Left ventricle myocardium inferior (tissue), 1 donor: ENCODE results near the gene LENEP. TPM values are rescaled to one million over a fixed set of nuclear protein-coding genes. Genes with fewer than 3 reads are reported as not detected.

Experiments
- DNase-seq: peaks from one replicate; pipeline ENCODE4 v3.0.0-alpha.2; 2020
- H3K27ac ChIP-seq: fragments of 200-600 bp; replicated peaks from 2 replicates; pipeline ENCODE4 v1.8.0; 2021
- H3K27me3 ChIP-seq: fragments of 200-600 bp; 2 replicates; pipeline ENCODE4 v1.8.0; 2021; ENCODE audit warnings: low read depth
- H3K36me3 ChIP-seq: fragments of 200-600 bp; 2 replicates; pipeline ENCODE4 v1.8.0; 2021
- H3K4me1 ChIP-seq: fragments of 200-600 bp; 2 replicates; pipeline ENCODE4 v1.8.0; 2021
- H3K4me3 ChIP-seq: fragments of 200-600 bp; 2 replicates; pipeline ENCODE4 v1.8.0; 2021; ENCODE audit warnings: mild to moderate bottlenecking, moderate library complexity
- H3K9me3 ChIP-seq: fragments of 200-600 bp; replicated peaks from 2 replicates; pipeline ENCODE4 v1.8.0; 2021
- CTCF ChIP-seq: fragments of 200-600 bp; IDR thresholded peaks from 2 replicates; pipeline ENCODE4 v1.8.0; 2021; ENCODE audit warnings: antibody characterized with exemption, mild to moderate bottlenecking, borderline replicate concordance
- intact Hi-C: fragments of 100-400 bp; cut with micrococcal nuclease; formaldehyde crosslinking; loops from one replicate; pipeline ENCODE4 v1.11.0; 2022
- total RNA-seq: library from RNA; stranded (reverse); fragmentation: NEBNext Ultra II Directional; extraction: Animal tissue kit (Norgen Biotek cat#: 25700); gene quantifications from one replicate; pipeline ENCODE4 v1.2.1, GENCODE V29; 2021
- donor health status: DM: no; HTN: yes; CAD: no; lungs with severe emphysema.

Gene LENEP
- total RNA-seq, 1 donor from 2014 or later: not detected

DNA sequence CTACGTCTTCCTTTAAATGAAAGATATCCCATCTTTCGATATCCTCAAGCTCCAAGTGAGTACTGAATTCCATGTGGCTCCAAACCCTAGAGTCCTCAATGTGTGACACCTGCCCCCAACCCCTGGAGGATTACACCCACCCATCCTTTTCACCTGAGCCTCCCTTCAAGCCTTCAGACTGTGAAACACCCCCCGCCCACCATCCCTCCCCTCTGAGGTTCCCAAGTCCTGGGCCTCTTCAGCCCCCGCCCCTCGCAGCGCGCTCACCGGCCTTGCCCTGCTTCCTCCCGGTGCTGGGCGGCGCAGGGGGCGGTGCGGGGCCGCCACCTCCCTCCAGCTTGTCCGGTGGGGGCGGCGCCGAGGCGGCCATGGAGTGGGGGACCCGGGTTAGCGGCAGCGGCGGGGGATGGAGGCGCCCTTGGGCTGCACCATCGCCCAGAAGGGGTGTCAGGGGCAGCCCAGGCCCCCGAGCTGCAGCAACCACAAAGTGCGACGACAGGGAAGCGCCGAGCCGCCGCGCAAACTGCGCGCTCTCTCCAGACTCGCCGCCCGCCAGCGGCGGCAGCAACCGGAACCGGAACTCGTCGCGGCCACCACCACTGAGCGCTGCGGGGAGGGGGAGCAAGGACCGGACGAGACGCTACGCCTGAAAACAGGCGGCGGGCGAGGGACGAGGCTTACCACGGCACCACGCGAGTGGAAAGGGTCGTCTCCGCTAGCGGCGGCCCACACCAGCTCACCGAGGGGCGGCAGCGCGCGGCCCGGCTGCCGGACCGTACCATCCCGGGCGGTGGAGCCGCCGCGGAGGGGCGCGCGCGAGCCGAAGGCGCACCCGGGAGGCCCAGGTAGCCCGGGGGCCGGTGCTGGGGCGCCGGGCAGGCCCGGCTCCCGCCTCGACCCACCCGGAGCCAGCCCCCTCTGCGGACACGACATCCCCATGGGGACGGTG lies 31.9 kb upstream of the LENEP start, which contains the start of gene PYGO2:
TSS of gene PYGO2 (minus strand) at position 576 of the 949 bp plus-strand sequence. CDS start at position 370, 206 bp downstream.
- Histone ChIP-seq H3K27me3 (no peaks in the 10 kb centered on the region), H3K36me3 (peaks cover 51% of the 10 kb centered on the region), H3K4me1 (peaks cover 51% of the 10 kb centered on the region), H3K9me3 (no peaks in the 10 kb centered on the region), H3K27ac (peak within 1 kb of the TSS; percentile 100), H3K4me3 (peak within 1 kb of the TSS; percentile 82)
- TF ChIP-seq CTCF: peak; percentile 71
- peak; percentile 83 for DNase-seq
- intact Hi-C loops: no loop called here

GRCh38 chr1:154962156-154962749 lies 31.1 kb upstream of the LENEP start:
- Histone ChIP-seq H3K27ac (peak overlapping the region; percentile 100), H3K9me3 (no peaks in the 10 kb centered on the region), H3K36me3 (peaks cover 58% of the 10 kb centered on the region), H3K4me1 (peaks cover 50% of the 10 kb centered on the region), H3K4me3 (peak overlapping the region; percentile 82), H3K27me3 (no peaks in the 10 kb centered on the region)
- no peak for DNase-seq
- no peak for TF ChIP-seq CTCF
- intact Hi-C loops: no loop called here

- H3K9me3 ChIP-seq: no peaks in the 10 kb centered on the region
- intact Hi-C loops: no loop called here
- DNase-seq: no peak
- H3K4me1 ChIP-seq: peaks cover 51% of the 10 kb centered on the region
- TF ChIP-seq CTCF: no peak
- H3K27me3 ChIP-seq: no peaks in the 10 kb centered on the region
- H3K27ac ChIP-seq: peak overlapping the region; percentile 100
- peaks cover 65% of the 10 kb centered on the region for H3K36me3 ChIP-seq
- H3K4me3 ChIP-seq: peak overlapping the region; percentile 82
Measured at GRCh38 chr1:154962795-154963330, 30.5 kb upstream of the LENEP start.

DNA sequence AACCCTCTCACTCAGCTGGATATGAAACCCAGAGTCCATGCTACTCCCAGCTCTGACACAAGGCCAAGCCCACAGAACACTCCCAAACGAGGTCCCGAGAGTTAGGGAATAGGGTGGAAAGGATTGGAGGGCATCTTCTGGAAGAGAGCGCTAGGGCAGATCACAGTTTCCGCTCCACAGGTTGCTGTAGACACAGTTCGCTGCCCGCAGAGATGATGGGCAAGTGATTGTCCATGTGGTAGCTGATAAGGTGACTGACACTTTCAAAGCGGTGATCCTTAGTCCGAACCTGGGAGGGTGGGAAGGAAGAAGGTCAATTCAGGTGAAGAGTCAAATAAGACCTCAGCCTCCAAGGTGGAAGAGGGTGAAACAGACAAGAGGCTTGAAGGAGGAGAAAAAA lies 29.7 kb upstream of the LENEP start:
- no peak overlapping the region for H3K4me3 ChIP-seq
- H3K9me3 ChIP-seq: no peaks in the 10 kb centered on the region
- H3K36me3 ChIP-seq: peaks cover 69% of the 10 kb centered on the region
- intact Hi-C loops: no loop called here
- H3K4me1 ChIP-seq: peaks cover 57% of the 10 kb centered on the region
- TF ChIP-seq CTCF: no peak
- DNase-seq: no peak
- no peak overlapping the region for H3K27ac ChIP-seq
- H3K27me3 ChIP-seq: no peaks in the 10 kb centered on the region

GRCh38 chr1:154964359-154964758 lies 29.0 kb upstream of the LENEP start:
- Histone ChIP-seq H3K27me3 (no peaks in the 10 kb centered on the region), H3K4me3 (no peak overlapping the region), H3K36me3 (peaks cover 67% of the 10 kb centered on the region), H3K9me3 (no peaks in the 10 kb centered on the region), H3K27ac (no peak overlapping the region), H3K4me1 (peaks cover 64% of the 10 kb centered on the region)
- no peak for TF ChIP-seq CTCF
- intact Hi-C loops: no loop called here
- DNase-seq: no peak
